Measurements from ENCODE around the gene ABO. TPM values are rescaled to one million over a fixed set of nuclear protein-coding genes. Genes with fewer than 3 reads are reported as not detected.
"Not testable (repeated sequence)": the region's sequence is repeated elsewhere in the genome, so short reads cannot be mapped to it uniquely, and the experiment has no call there.

Gene ABO
- total RNA-seq, 2 donors from 2014 or later: 0.35 to 1.2 TPM

DNA sequence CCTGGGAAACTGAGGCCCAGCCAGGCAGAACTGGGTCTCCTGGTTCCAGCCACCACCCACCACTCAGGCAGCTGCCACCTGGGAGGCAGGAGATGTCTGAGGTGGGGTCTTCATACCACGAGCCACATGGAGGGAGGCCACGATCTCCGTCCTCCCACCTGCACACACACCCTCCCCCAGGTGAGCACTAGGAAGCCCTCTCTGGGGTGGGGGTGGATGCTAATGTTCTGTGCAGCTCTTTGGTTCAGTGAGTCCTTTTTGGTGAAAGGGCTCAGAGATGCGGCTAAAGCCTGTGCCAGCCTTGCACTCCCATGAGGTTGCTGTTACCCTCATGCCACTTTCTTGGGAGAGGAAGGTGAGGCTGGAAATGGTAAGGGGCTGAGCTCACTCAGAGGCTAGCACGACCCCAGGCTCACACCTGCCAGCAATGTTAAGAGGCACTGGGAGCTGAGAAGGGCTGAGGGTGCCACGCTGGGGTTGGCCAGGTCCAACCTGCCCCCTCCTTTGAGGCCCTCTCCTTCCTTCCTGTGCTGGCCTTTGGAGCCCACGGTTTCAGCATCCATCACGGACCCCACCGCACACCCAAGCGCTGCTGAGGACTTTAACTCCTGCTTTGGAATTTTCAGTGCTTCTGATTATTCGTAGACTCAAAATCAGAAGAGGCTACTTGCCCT, 39.3 kb downstream of the ABO start:
- peaks cover under 1% of the 10 kb centered on the region for H3K9me3 Mint-ChIP-seq
- no peak overlapping the region for H3K9ac ChIP-seq (ENCODE audit: extremely low read depth, low read length, poor library complexity, severe bottlenecking)
- 88 to 100% methylated on average over 2 to 8 of the region's 11 CpGs for WGBS, 2 experiments (ENCODE audit: insufficient coverage in 1 of 2, insufficient read length in 1 of 2)
- no peak overlapping the region for H3K4me3 ChIP-seq (ENCODE audit: low read length)
- H3K4me1 ChIP-seq (ENCODE audit: control insufficient read depth, insufficient read depth, low read length): no peaks in the 10 kb centered on the region
- H3K27ac ChIP-seq (ENCODE audit: low read depth, low read length): no peak overlapping the region
- no peak overlapping the region for H3K27ac Mint-ChIP-seq
- no peaks in the 10 kb centered on the region for H3K27me3 ChIP-seq (ENCODE audit: control insufficient read depth, insufficient read depth, low read length, poor library complexity, severe bottlenecking)
- H3K4me3 Mint-ChIP-seq: no peak overlapping the region
- H3K4me1 Mint-ChIP-seq: no peaks in the 10 kb centered on the region
- TF ChIP-seq, protein P1, sequence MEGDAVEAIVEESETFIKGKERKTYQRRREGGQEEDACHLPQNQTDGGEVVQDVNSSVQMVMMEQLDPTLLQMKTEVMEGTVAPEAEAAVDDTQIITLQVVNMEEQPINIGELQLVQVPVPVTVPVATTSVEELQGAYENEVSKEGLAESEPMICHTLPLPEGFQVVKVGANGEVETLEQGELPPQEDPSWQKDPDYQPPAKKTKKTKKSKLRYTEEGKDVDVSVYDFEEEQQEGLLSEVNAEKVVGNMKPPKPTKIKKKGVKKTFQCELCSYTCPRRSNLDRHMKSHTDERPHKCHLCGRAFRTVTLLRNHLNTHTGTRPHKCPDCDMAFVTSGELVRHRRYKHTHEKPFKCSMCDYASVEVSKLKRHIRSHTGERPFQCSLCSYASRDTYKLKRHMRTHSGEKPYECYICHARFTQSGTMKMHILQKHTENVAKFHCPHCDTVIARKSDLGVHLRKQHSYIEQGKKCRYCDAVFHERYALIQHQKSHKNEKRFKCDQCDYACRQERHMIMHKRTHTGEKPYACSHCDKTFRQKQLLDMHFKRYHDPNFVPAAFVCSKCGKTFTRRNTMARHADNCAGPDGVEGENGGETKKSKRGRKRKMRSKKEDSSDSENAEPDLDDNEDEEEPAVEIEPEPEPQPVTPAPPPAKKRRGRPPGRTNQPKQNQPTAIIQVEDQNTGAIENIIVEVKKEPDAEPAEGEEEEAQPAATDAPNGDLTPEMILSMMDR (conservative IDR thresholded peaks at IDR 0.05): no peak
- no peaks in the 10 kb centered on the region for H3K36me3 ChIP-seq (ENCODE audit: control insufficient read depth, insufficient read depth, low read length)
- H3K9me3 ChIP-seq (ENCODE audit: control insufficient read depth, low read length): no peaks in the 10 kb centered on the region
- no peak for DNase-seq
- peaks cover 19% of the 10 kb centered on the region for H3K27me3 Mint-ChIP-seq (ENCODE audit: insufficient read depth)
- no peaks in the 10 kb centered on the region for H3K36me3 Mint-ChIP-seq (ENCODE audit: low read depth)

DNA sequence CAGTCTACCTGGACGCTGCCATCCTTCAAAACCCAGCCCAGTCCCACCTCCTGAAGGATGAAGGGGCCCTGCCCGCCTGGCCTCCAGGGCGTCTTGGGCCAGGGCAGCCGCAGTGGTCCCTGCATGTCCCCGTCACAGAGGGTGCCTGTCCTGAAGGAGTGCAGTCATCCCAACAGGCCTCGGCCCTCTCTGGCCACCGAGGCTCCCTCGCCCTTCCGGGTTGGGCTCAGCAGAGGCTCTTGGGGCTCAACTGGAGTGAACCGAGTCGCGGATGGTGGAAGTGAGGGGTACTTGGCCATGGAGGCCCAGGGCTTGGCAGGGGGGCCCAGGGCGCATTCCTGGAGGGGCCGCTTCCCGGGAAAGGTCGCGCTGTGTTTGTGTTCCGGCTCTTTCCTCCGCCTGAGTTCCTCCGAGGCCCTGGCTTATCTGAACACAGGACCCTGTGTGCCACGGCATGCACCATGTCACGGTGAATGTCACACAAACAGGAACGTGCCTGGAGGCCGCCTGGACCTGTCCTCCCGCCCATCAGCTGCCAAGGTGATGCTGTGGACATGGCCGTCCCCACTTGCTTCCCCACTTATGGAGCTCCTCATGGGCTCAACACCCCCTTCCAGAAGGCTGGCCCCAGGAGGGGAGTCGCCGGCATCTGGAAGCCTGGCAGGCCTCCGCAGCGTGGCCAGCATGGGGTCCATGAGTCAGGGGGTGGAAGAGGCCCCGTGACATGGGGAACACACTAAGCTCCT, 40.3 kb downstream of the ABO start:
- WGBS, 2 experiments (ENCODE audit: insufficient coverage in 1 of 2, insufficient read length in 1 of 2): 90 to 92% methylated on average over 21 to 31 of the region's 31 CpGs
- H3K36me3 Mint-ChIP-seq (ENCODE audit: low read depth): no peaks in the 10 kb centered on the region

DNA sequence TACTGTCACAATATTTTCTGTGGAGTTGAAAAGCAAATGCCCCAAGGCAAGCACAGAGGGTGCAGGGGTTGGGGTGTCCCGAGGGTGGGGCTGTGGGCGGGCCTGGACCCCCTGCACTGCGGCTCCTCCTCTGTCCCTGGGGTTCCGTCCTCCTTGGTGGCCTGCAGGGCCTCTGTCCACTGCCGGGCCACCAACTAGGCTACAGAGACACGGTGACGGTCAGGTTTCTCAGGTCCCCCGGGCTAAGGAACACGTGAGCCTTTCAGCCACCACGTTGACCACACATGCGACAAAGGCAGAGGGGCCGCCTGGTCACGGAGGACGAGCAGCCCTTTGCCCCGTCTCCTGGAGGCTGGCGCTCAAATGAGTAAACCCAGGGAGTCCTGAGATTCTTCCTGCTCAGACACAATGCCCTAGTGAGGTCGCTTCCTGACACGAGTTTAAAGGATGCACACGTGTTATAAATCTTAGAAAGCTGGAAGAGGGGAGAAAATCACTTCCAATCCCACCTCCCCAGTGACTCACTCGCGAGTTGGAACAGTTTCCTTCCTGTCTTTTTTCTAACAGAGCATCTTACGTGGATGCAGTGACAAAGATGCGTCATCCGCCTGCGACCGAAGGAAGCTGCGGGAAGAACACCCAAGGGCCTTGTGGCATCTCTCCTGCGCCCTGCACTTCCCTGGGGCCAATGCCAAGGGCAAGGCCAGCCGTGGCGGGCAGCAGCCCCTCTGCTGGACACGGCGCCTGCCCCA, 41.1 kb downstream of the ABO start:
- Histone ChIP-seq H3K9ac (ENCODE audit: extremely low read depth, low read length, poor library complexity, severe bottlenecking) (no peak overlapping the region), H3K4me3 (ENCODE audit: low read length) (no peak overlapping the region), H3K27me3 (ENCODE audit: control insufficient read depth, insufficient read depth, low read length, poor library complexity, severe bottlenecking) (no peaks in the 10 kb centered on the region), H3K9me3 (ENCODE audit: control insufficient read depth, low read length) (no peaks in the 10 kb centered on the region), H3K27ac (ENCODE audit: low read depth, low read length) (no peak overlapping the region), H3K4me1 (ENCODE audit: control insufficient read depth, insufficient read depth, low read length) (no peaks in the 10 kb centered on the region), H3K36me3 (ENCODE audit: control insufficient read depth, insufficient read depth, low read length) (no peaks in the 10 kb centered on the region)
- Mint-ChIP-seq H3K4me3 (no peak overlapping the region), H3K27ac (no peak overlapping the region), H3K36me3 (ENCODE audit: low read depth) (no peaks in the 10 kb centered on the region), H3K4me1 (no peaks in the 10 kb centered on the region), H3K9me3 (peaks cover 6% of the 10 kb centered on the region), H3K27me3 (ENCODE audit: insufficient read depth) (peaks cover 33% of the 10 kb centered on the region)
- TF ChIP-seq, protein P1 (conservative IDR thresholded peaks at IDR 0.05): no peak
- 79 to 89% methylated on average over 14 to 32 of the region's 32 CpGs for WGBS, 2 experiments (ENCODE audit: insufficient coverage in 1 of 2, insufficient read length in 1 of 2)
- no peak for DNase-seq

More for the DNA sequence above, 40.3 kb downstream of the ABO start:
- no peak for DNase-seq
- Histone ChIP-seq H3K4me1 (ENCODE audit: control insufficient read depth, insufficient read depth, low read length) (no peaks in the 10 kb centered on the region), H3K9ac (ENCODE audit: extremely low read depth, low read length, poor library complexity, severe bottlenecking) (no peak overlapping the region), H3K4me3 (ENCODE audit: low read length) (no peak overlapping the region), H3K27ac (ENCODE audit: low read depth, low read length) (no peak overlapping the region), H3K27me3 (ENCODE audit: control insufficient read depth, insufficient read depth, low read length, poor library complexity, severe bottlenecking) (no peaks in the 10 kb centered on the region), H3K36me3 (ENCODE audit: control insufficient read depth, insufficient read depth, low read length) (no peaks in the 10 kb centered on the region), H3K9me3 (ENCODE audit: control insufficient read depth, low read length) (no peaks in the 10 kb centered on the region)
- no peak overlapping the region for H3K4me3 Mint-ChIP-seq
- no peak overlapping the region for H3K27ac Mint-ChIP-seq
- TF ChIP-seq, protein P1 (conservative IDR thresholded peaks at IDR 0.05): no peak
- H3K4me1 Mint-ChIP-seq: no peaks in the 10 kb centered on the region
- H3K27me3 Mint-ChIP-seq (ENCODE audit: insufficient read depth): peaks cover 28% of the 10 kb centered on the region
- H3K9me3 Mint-ChIP-seq: peaks cover 6% of the 10 kb centered on the region

DNA sequence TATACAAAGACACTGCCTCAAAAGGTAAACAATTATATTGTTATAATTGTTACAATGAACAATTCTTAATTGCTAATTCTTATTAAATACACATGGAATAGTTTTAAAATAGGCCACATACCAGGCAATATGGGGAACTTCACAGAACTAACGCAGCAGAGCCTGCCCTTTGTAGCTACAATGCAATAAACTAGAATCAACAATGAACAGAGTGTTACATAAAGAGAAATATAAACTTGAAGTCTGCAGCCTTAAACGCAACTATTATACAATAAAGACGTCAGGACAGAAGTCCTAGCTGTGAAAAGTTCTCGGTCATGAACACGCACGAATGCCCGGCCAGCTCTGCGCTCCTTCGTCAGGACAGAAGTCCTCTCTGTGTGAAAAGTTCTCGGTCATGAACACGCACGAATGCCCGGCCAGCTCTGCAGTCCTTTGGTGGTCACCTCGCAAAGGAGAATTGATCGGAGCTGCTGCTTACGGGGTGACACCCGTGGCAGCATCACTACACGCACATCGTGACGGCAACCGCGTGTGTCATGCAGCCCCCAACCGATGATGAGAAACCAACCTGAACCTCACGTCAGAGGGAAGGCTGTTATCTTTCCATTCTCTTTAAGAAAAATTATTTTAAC, 43.0 kb downstream of the ABO start:
- not testable (repeated sequence) for H3K4me3 Mint-ChIP-seq; H3K27ac ChIP-seq (ENCODE audit: low read depth, low read length); H3K9me3 Mint-ChIP-seq; H3K36me3 ChIP-seq (ENCODE audit: control insufficient read depth, insufficient read depth, low read length); H3K27ac Mint-ChIP-seq; H3K36me3 Mint-ChIP-seq (ENCODE audit: low read depth); H3K4me1 Mint-ChIP-seq; H3K4me3 ChIP-seq (ENCODE audit: low read length); H3K4me1 ChIP-seq (ENCODE audit: control insufficient read depth, insufficient read depth, low read length); DNase-seq; H3K9me3 ChIP-seq (ENCODE audit: control insufficient read depth, low read length); H3K27me3 ChIP-seq (ENCODE audit: control insufficient read depth, insufficient read depth, low read length, poor library complexity, severe bottlenecking); H3K9ac ChIP-seq (ENCODE audit: extremely low read depth, low read length, poor library complexity, severe bottlenecking)
- 91 to 94% methylated on average over 23 to 24 of the region's 24 CpGs for WGBS, 2 experiments (ENCODE audit: insufficient coverage in 1 of 2, insufficient read length in 1 of 2)
- peaks cover 28% of the 10 kb centered on the region for H3K27me3 Mint-ChIP-seq (ENCODE audit: insufficient read depth)
